Measurements from ENCODE around the gene SFT2D3. TPM values are rescaled to one million over a fixed set of nuclear protein-coding genes. Genes with fewer than 3 reads are reported as not detected.

Gene SFT2D3
- total RNA-seq, 1 donor from 2014 or later = 12.5 TPM

DNA sequence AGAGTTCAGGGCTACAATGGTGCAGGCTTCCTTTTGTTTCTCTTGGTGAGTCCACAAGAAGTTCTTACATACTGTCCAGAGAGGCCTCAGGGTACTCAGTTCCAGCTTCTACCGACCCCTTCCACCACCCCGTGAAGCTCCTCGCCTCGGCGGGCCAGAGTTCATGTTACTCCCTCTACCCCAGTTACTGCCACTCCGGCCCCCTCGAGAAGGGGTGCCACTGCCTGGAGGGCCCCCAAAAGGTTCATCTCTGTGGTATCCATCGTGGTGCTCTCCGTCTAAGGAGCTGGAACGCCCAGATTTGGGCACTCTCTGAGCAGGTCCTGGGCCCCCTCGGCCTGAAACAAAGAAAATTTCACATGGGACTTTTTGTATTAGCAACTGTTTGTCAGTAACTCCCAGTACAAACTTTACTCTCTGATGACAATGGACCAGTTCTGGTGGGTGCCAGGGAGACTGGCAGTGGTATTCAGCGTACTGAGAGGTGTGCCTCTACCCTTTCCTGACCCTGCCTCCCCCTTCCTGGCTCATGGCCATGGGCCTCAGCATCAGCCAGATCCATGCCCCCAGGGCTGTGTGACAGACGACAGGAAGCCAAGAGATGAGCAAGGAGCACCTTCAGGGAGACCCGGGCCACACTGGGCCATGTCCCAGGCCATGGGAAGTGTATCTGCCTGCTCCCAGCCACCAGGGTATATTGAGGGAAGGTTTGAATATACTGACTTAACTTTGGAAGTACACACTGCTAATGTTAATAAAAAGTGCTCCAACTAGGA, 5.1 kb downstream of the SFT2D3 start:
- Mint-ChIP-seq H3K36me3 (peaks cover 27% of the 10 kb centered on the region), H3K4me3 (no peak overlapping the region), H3K27me3 (no peaks in the 10 kb centered on the region), H3K9me3 (no peaks in the 10 kb centered on the region), H3K4me1 (ENCODE audit: unreplicated experiment) (peaks cover 17% of the 10 kb centered on the region), H3K27ac (no peak overlapping the region)
- DNase-seq (ENCODE audit: extremely low spot score, unreplicated experiment) = no peak
- TF ChIP-seq, protein P1, sequence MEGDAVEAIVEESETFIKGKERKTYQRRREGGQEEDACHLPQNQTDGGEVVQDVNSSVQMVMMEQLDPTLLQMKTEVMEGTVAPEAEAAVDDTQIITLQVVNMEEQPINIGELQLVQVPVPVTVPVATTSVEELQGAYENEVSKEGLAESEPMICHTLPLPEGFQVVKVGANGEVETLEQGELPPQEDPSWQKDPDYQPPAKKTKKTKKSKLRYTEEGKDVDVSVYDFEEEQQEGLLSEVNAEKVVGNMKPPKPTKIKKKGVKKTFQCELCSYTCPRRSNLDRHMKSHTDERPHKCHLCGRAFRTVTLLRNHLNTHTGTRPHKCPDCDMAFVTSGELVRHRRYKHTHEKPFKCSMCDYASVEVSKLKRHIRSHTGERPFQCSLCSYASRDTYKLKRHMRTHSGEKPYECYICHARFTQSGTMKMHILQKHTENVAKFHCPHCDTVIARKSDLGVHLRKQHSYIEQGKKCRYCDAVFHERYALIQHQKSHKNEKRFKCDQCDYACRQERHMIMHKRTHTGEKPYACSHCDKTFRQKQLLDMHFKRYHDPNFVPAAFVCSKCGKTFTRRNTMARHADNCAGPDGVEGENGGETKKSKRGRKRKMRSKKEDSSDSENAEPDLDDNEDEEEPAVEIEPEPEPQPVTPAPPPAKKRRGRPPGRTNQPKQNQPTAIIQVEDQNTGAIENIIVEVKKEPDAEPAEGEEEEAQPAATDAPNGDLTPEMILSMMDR (conservative IDR thresholded peaks at IDR 0.05) = no peak

DNA sequence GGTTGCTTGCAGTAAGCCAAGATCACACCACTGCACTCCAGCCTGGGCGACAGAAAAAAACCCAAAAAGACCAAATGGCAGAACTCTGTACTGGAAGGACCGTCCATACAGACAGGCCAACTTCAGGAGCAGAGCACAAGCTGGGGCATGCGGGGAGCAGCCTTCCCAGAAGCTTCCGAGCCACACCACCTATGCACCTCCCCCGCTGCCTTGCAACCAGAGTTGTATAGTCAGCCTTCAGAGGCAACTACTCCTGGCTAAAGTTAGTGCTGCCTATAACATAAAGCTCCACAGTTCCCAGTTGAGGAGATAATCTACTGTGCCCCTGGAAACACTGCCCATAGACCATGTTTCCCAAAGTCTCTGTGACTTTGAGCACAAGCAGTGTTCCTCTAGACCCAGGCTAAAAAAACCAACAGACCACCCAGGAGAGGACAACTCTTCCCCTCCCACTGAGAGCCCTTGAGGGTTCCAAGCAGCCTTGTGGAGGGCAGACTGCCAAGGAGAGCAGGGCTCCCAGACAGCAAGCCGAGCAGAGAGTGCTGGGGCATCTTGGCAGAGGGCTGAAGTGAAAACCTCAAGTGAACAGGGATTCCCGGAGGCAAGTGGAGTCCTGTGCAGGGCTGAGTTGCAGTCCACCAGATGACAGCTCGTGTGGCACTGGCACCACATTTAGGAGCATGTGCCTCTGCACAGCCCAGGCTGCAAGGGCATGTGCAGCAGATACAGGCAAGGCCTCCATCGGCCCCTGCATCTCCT, 6.8 kb downstream of the SFT2D3 start:
- Mint-ChIP-seq H3K36me3 (peaks cover 22% of the 10 kb centered on the region), H3K9me3 (no peaks in the 10 kb centered on the region), H3K27me3 (no peaks in the 10 kb centered on the region), H3K27ac (no peak overlapping the region), H3K4me1 (ENCODE audit: unreplicated experiment) (peaks cover 8% of the 10 kb centered on the region), H3K4me3 (no peak overlapping the region)
- TF ChIP-seq, protein P1 (conservative IDR thresholded peaks at IDR 0.05) = no peak
- no peak for DNase-seq (ENCODE audit: extremely low spot score, unreplicated experiment)

DNA sequence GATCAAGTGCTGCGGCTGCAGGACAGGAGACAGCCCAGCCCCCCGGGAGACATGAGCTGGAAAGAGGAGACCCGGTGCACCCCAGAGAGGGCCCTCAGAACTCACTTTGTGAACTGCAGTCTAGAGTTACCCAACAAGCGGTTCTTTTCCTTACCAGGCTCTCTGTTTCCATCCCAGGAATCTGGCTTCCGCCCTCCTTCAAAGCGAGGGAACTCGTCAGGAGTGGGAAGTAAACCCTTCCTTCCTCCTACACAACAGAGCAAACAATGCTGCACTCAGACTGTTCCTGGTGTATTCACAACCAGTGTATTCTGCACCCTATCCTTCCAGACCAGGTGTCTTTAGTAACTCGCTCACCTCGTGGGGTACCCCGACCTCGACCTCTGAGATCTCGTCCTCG, 8.0 kb downstream of the SFT2D3 start:
- TF ChIP-seq, protein P1 (conservative IDR thresholded peaks at IDR 0.05) = no peak
- no peaks in the 10 kb centered on the region for H3K27me3 Mint-ChIP-seq
- no peak for DNase-seq (ENCODE audit: extremely low spot score, unreplicated experiment)
- no peak overlapping the region for H3K4me3 Mint-ChIP-seq
- H3K4me1 Mint-ChIP-seq (ENCODE audit: unreplicated experiment) = peaks cover 6% of the 10 kb centered on the region
- H3K36me3 Mint-ChIP-seq = peaks cover 20% of the 10 kb centered on the region
- H3K27ac Mint-ChIP-seq = no peak overlapping the region
- H3K9me3 Mint-ChIP-seq = no peaks in the 10 kb centered on the region

DNA sequence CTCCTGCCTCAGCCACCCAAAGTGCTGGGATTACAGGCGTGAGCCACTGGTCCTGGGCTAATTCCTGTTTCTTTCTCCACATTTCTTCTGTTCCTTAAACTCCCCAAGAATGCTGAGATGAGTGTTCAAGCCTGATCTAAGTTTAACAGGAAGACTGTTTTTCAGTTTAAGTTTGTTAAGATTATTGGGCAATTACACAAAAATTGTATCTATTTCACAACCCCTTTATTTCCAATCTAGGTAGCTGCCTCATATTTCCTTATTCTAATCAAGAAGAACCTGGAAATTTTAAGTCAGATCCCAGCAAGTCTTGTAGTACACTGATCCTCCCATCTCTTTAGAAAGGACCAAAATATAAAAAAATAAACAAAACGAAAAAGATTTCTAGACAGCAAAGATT, 11.7 kb downstream of the SFT2D3 start:
- H3K27ac Mint-ChIP-seq = no peak overlapping the region
- H3K27me3 Mint-ChIP-seq = no peaks in the 10 kb centered on the region
- TF ChIP-seq, protein P1 (conservative IDR thresholded peaks at IDR 0.05) = no peak
- no peak overlapping the region for H3K4me3 Mint-ChIP-seq
- H3K4me1 Mint-ChIP-seq (ENCODE audit: unreplicated experiment) = no peaks in the 10 kb centered on the region
- no peaks in the 10 kb centered on the region for H3K9me3 Mint-ChIP-seq
- no peak for DNase-seq (ENCODE audit: extremely low spot score, unreplicated experiment)
- peaks cover 24% of the 10 kb centered on the region for H3K36me3 Mint-ChIP-seq

GRCh38 chr2:127713562-127713961, 12.3 kb downstream of the SFT2D3 start:
- TF ChIP-seq, protein P1 (conservative IDR thresholded peaks at IDR 0.05) = no peak
- Mint-ChIP-seq H3K4me1 (ENCODE audit: unreplicated experiment) (no peaks in the 10 kb centered on the region), H3K27me3 (no peaks in the 10 kb centered on the region), H3K4me3 (no peak overlapping the region), H3K27ac (no peak overlapping the region), H3K9me3 (no peaks in the 10 kb centered on the region), H3K36me3 (peaks cover 28% of the 10 kb centered on the region)
- DNase-seq (ENCODE audit: extremely low spot score, unreplicated experiment) = no peak

Measured in type B pancreatic cell (in vitro differentiated cells).